SK-N-SH treated with all-trans-retinoic acid at 6 μM for 48 hours (cell line): Measurements from ENCODE around the gene LBHD1.

Source experiments
- ATAC-seq: fragments of 200-7000 bp; cut with Tn5 transposase; 3 replicates; pipeline ENCODE4 v1.9.1; 2020; ENCODE audit warnings: mild to moderate bottlenecking, moderate library complexity
- ARNTL ChIP-seq: fragments of 450-650 bp; formaldehyde crosslinking; IDR thresholded peaks from 2 replicates; pipeline ENCODE4 v1.5.0; 2020; ENCODE audit warnings: low read depth, mild to moderate bottlenecking, moderate library complexity, borderline replicate concordance
- BACH2 ChIP-seq: fragments of 250-450 bp; sonication (Bioruptor Pico); IDR thresholded peaks from 2 replicates; pipeline ENCODE4 v1.9.0; 2021; ENCODE audit warnings: mild to moderate bottlenecking, borderline replicate concordance
- CREB5 ChIP-seq: fragments of 250-450 bp; sonication (Bioruptor Pico); IDR thresholded peaks from 2 replicates; pipeline ENCODE4 v1.5.1; 2020; ENCODE audit warnings: low read depth, mild to moderate bottlenecking, moderate library complexity
- CSDC2 ChIP-seq: fragments of 250-450 bp; sonication (Bioruptor Pico); IDR thresholded peaks from 2 replicates; pipeline ENCODE4 v1.5.0; 2020; ENCODE audit warnings: mild to moderate bottlenecking, moderate library complexity
- CSRNP3 ChIP-seq: fragments of 250-450 bp; sonication (Bioruptor Pico); IDR thresholded peaks from 2 replicates; pipeline ENCODE4 v1.5.1; 2021; ENCODE audit warnings: mild to moderate bottlenecking, moderate library complexity
- ESRRG ChIP-seq: fragments of 250-450 bp; sonication (Bioruptor Pico); IDR thresholded peaks from 2 replicates; pipeline ENCODE4 v1.6.1; 2021; ENCODE audit warnings: mild to moderate bottlenecking
- GLIS3 ChIP-seq: fragments of 250-450 bp; sonication (Bioruptor Pico); IDR thresholded peaks from 2 replicates; pipeline ENCODE4 v1.5.0; 2020; ENCODE audit warnings: mild to moderate bottlenecking, moderate library complexity
- ISL1 ChIP-seq: fragments of 250-450 bp; sonication (Bioruptor Pico); IDR thresholded peaks from 2 replicates; pipeline ENCODE4 v2.1.2; 2022; ENCODE audit warnings: mild to moderate bottlenecking, moderate library complexity
- OSR1 ChIP-seq: fragments of 250-450 bp; sonication (Bioruptor Pico); IDR thresholded peaks from 2 replicates; pipeline ENCODE4 v1.8.0; 2022; ENCODE audit warnings: moderate library complexity, mild to moderate bottlenecking, inconsistent platforms
- PATZ1 ChIP-seq: fragments of 250-450 bp; sonication (Bioruptor Pico); IDR thresholded peaks from 2 replicates; pipeline ENCODE4 v1.8.0; 2020; ENCODE audit warnings: mild to moderate bottlenecking, moderate library complexity, borderline replicate concordance
- POU6F1 ChIP-seq: fragments of 250-450 bp; sonication (Bioruptor Pico); IDR thresholded peaks from 2 replicates; pipeline ENCODE4 v1.8.0; 2021; ENCODE audit warnings: low read depth, mild to moderate bottlenecking, moderate library complexity, borderline replicate concordance
- PPARA ChIP-seq: fragments of 250-450 bp; sonication (Bioruptor Pico); IDR thresholded peaks from 2 replicates; pipeline ENCODE4 v1.5.0; 2020; ENCODE audit warnings: mild to moderate bottlenecking, borderline replicate concordance
- SNAI2 ChIP-seq: fragments of 250-450 bp; sonication (Bioruptor Pico); IDR thresholded peaks from 2 replicates; pipeline ENCODE4 v1.5.0; 2020; ENCODE audit warnings: mild to moderate bottlenecking, moderate library complexity
- TCF4 ChIP-seq: fragments of 250-450 bp; sonication (Bioruptor Pico); IDR thresholded peaks from 2 replicates; pipeline ENCODE4 v1.8.0; 2021; ENCODE audit warnings: mild to moderate bottlenecking, moderate library complexity, borderline replicate concordance
- TOX ChIP-seq: fragments of 250-450 bp; sonication (Bioruptor Pico); IDR thresholded peaks from 2 replicates; pipeline ENCODE4 v1.8.0; 2021; ENCODE audit warnings: mild to moderate bottlenecking, moderate library complexity, borderline replicate concordance
- TSHZ2 ChIP-seq: fragments of 250-450 bp; sonication (Bioruptor Pico); IDR thresholded peaks from 2 replicates; pipeline ENCODE4 v1.5.0; 2020; ENCODE audit warnings: mild to moderate bottlenecking, moderate library complexity
- ZC3H10 ChIP-seq: fragments of 250-450 bp; sonication (Bioruptor Pico); IDR thresholded peaks from 2 replicates; pipeline ENCODE4 v1.5.1; 2021; ENCODE audit warnings: mild to moderate bottlenecking, moderate library complexity
- ZFP3 ChIP-seq: fragments of 250-450 bp; sonication (Bioruptor Pico); IDR thresholded peaks from 2 replicates; pipeline ENCODE4 v1.5.0; 2020; ENCODE audit warnings: mild to moderate bottlenecking, moderate library complexity
- ZNF565 ChIP-seq: fragments of 450-650 bp; formaldehyde crosslinking; conservative IDR thresholded peaks from 2 replicates; pipeline ENCODE4 v1.5.0; 2020; ENCODE audit warnings: low read depth, mild to moderate bottlenecking, moderate library complexity
- ZNF70 ChIP-seq: fragments of 450-650 bp; formaldehyde crosslinking; IDR thresholded peaks from 2 replicates; pipeline ENCODE4 v1.5.0; 2020; ENCODE audit warnings: mild to moderate bottlenecking, moderate library complexity
- ZNF8 ChIP-seq: fragments of 450-650 bp; formaldehyde crosslinking; IDR thresholded peaks from 2 replicates; pipeline ENCODE4 v1.5.0; 2020; ENCODE audit warnings: mild to moderate bottlenecking, moderate library complexity

The LBHD1 gene

GRCh38 chr11:62713343-62713742 lies 41.3 kb upstream of the LBHD1 start:
- no peak for ATAC-seq
- no peak for TF ChIP-seq BACH2
- TF ChIP-seq PATZ1: no peak
- TF ChIP-seq, all 23 proteins: peak for 0

- TF ChIP-seq TOX (CRISPR knock-in tag) (no peak), ISL1 (CRISPR knock-in tag) (no peak), ZFP3 (CRISPR knock-in tag) (no peak), TSHZ2 (CRISPR knock-in tag) (no peak), SNAI2 (CRISPR knock-in tag) (no peak), ZC3H10 (CRISPR knock-in tag) (no peak), CSRNP3 (CRISPR knock-in tag) (no peak), BACH2 (no peak), PATZ1 (no peak), ZNF8 (CRISPR knock-in tag) (no peak), CREB5 (no peak), TCF4 (CRISPR knock-in tag) (no peak), PPARA (CRISPR knock-in tag) (no peak), ESRRG (no peak), ARNTL (CRISPR knock-in tag) (no peak), POU6F1 (CRISPR knock-in tag) (no peak), ZNF565 (CRISPR knock-in tag) (no peak)
- TF ChIP-seq, all 23 proteins: peak for 0
- ATAC-seq: no peak
These were observed 40.8 kb upstream of the LBHD1 start for GRCh38 chr11:62712861-62713260.

- no peak for ATAC-seq
- TF ChIP-seq PPARA (CRISPR knock-in tag) (no peak), GLIS3 (CRISPR knock-in tag) (no peak), TCF4 (CRISPR knock-in tag) (no peak), CREB5 (no peak), ARNTL (CRISPR knock-in tag) (no peak), ZFP3 (CRISPR knock-in tag) (no peak), CSDC2 (CRISPR knock-in tag) (no peak), CSRNP3 (CRISPR knock-in tag) (no peak), OSR1 (no peak), ZNF70 (no peak), SNAI2 (CRISPR knock-in tag) (no peak), ZNF8 (CRISPR knock-in tag) (no peak)
These were observed 40.3 kb upstream of the LBHD1 start for GRCh38 chr11:62712276-62712812.
